ENCODE results near the gene GSG1L2. TPM values are rescaled to one million over a fixed set of nuclear protein-coding genes. Genes with fewer than 3 reads are reported as not detected.

The GSG1L2 gene
- polyA plus RNA-seq (ENCODE audit: insufficient read length in 10 of 10): not detected
- long read RNA-seq, donor 1: 0 reads
- long read RNA-seq, donor 2: 0 reads
- long read RNA-seq, donor 3: 0 reads
- long read RNA-seq, donor 4: 0 reads
- long read RNA-seq, donor 5: 0 reads
- long read RNA-seq, donor 6: 0 reads
- long read RNA-seq, donor 7: 0 reads
- long read RNA-seq, donor 8: 0 reads
- long read RNA-seq, donor 9: 0 reads

- DNase-seq: no peak
Measured at GRCh38 chr17:9821921-9822320, at the start of gene GSG1L2. Gene GSG1L2, minus strand, starts transcription at chr17:9822079. Its CDS starts 8 bp downstream, at chr17:9822071.

- no peak for DNase-seq
Measured at GRCh38 chr17:9868552-9868951, 46.7 kb upstream of the GSG1L2 start.

GRCh38 chr17:9865586-9865985, 43.7 kb upstream of the GSG1L2 start:
- no peak for DNase-seq

- no peak for DNase-seq
Measured at GRCh38 chr17:9862949-9863348, 41.1 kb upstream of the GSG1L2 start.

GRCh38 chr17:9862220-9862619, 40.3 kb upstream of the GSG1L2 start:
- DNase-seq: no peak

- DNase-seq: no peak
Measured at GRCh38 chr17:9860851-9861250, 39.0 kb upstream of the GSG1L2 start.

GRCh38 chr17:9859781-9860180, 37.9 kb upstream of the GSG1L2 start:
- no peak for DNase-seq

GRCh38 chr17:9855036-9855435, 33.2 kb upstream of the GSG1L2 start:
- no peak for DNase-seq

GRCh38 chr17:9854255-9854654, 32.4 kb upstream of the GSG1L2 start:
- no peak for DNase-seq

GRCh38 chr17:9850151-9850550, 28.3 kb upstream of the GSG1L2 start:
- DNase-seq: no peak

- DNase-seq: no peak
Measured at GRCh38 chr17:9845306-9845705, 23.4 kb upstream of the GSG1L2 start.

- DNase-seq: no peak
Measured at GRCh38 chr17:9844153-9844552, 22.3 kb upstream of the GSG1L2 start.

GRCh38 chr17:9843152-9844010, 21.5 kb upstream of the GSG1L2 start:
- DNase-seq: no peak

- peak in 2 of 3 donors; percentile 5 to 24 for DNase-seq
Measured at GRCh38 chr17:9842057-9842758, 20.3 kb upstream of the GSG1L2 start.

GRCh38 chr17:9839433-9839832, 17.6 kb upstream of the GSG1L2 start:
- no peak for DNase-seq

- peak; percentile 37 to 72 (median 69) for DNase-seq
Measured at GRCh38 chr17:9837551-9838471, 15.9 kb upstream of the GSG1L2 start.

- no peak for DNase-seq
Measured at GRCh38 chr17:9833922-9834321, 12.0 kb upstream of the GSG1L2 start.

- no peak for DNase-seq
Measured at GRCh38 chr17:9830711-9831110, 8.8 kb upstream of the GSG1L2 start.

GRCh38 chr17:9829343-9829742, 7.5 kb upstream of the GSG1L2 start:
- no peak for DNase-seq

GRCh38 chr17:9828296-9829295, 6.7 kb upstream of the GSG1L2 start:
- DNase-seq: no peak
